H1 (cell line): ENCODE measurements around the gene ZNF692. TPM values are rescaled to one million over a fixed set of nuclear protein-coding genes. Genes with fewer than 3 reads are reported as not detected.
A peak's percentile ranks its signal among the peaks of the same experiment; 100 is the strongest.

Experiments used
- CBX5 ChIP-seq: fragments of 300-800, 300-1000 bp; sonication (generic); IDR thresholded peaks from 2 replicates; pipeline ENCODE4 v1.7.1; 2016; ENCODE audit warnings: antibody characterized with exemption, low read length, low read depth
- CBX8 ChIP-seq: fragments of 300-800, 300-1000 bp; sonication (generic); IDR thresholded peaks from 2 replicates; pipeline ENCODE4 v1.7.1; 2016; ENCODE audit warnings: low read depth, low read length, borderline replicate concordance
- CHD1 ChIP-seq: IDR thresholded peaks from 2 replicates; pipeline ENCODE4 v1.6.1; 2012; ENCODE audit warnings: low read depth, low read length, improper control_type of control experiment
- CHD7 ChIP-seq: fragments of 300-600 bp; sonication (generic); IDR thresholded peaks from 2 replicates; pipeline ENCODE4 v1.7.1; 2012; ENCODE audit warnings: low read length, moderate library complexity, mild to moderate bottlenecking, inconsistent platforms; ENCODE audit not compliant: insufficient replicate concordance
- POLR2AphosphoS5 ChIP-seq: IDR thresholded peaks from 2 replicates; pipeline ENCODE4 v1.6.1; 2011; ENCODE audit warnings: low read depth, low read length
- POU5F1 ChIP-seq: IDR thresholded peaks from 2 replicates; pipeline ENCODE4 v1.6.1; 2011; ENCODE audit warnings: low read depth, mild to moderate bottlenecking, low read length, moderate library complexity
- RXRA ChIP-seq: IDR thresholded peaks from 2 replicates; pipeline ENCODE4 v1.6.1; 2011; ENCODE audit warnings: low read depth, mild to moderate bottlenecking, low read length, moderate library complexity; ENCODE audit not compliant: insufficient read depth
- SIN3A ChIP-seq, 2 experiments: IDR thresholded peaks in 1 of 2; conservative IDR thresholded peaks in 1 of 2; 2 replicates each; pipeline ENCODE4 v1.6.1; 2011 to 2012; ENCODE audit warnings: low read length in 2 of 2, improper control_type of control experiment in 1 of 2, low read depth in 1 of 2, mild to moderate bottlenecking in 1 of 2
- TAF1 ChIP-seq: IDR thresholded peaks from 2 replicates; pipeline ENCODE4 v1.6.1; 2011; ENCODE audit warnings: mild to moderate bottlenecking, low read depth, low read length
- USF2 ChIP-seq: IDR thresholded peaks from 2 replicates; pipeline ENCODE4 v1.6.1; 2011; ENCODE audit warnings: low read length, improper control_type of control experiment
- polyA plus RNA-seq, 7 experiments: library from polyadenylated mRNA; depleted of rRNA in 3 of 7; stranded (reverse) in 5 of 7; unstranded in 2 of 7; fragments of >200 nt in 5 of 7; fragments of 200-250 nt in 2 of 7; gene quantifications; 1 replicate in 5 of 7; 2 replicates in 1 of 7; 4 replicates in 1 of 7; pipeline versions ENCODE4 v1.2.1 to v1.2.3, GENCODE V29; 2011 to 2013; ENCODE audit warnings: missing spikeins in 2 of 7, mixed read lengths in 2 of 7
- total RNA-seq: library from RNA; stranded (reverse); fragmentation: NEBNext Ultra II Directional; extraction: Animal tissue kit (Norgen Biotek cat#: 25700); gene quantifications from 2 replicates; pipeline ENCODE4 v1.2.1, GENCODE V29; 2021

The ZNF692 gene
- total and polyA plus RNA-seq, 2 of the 8 experiments (the other 6 are each of a cell fraction or from before 2014, with no cell fraction given): 38.4 to 52.3 TPM

GRCh38 chr1:248873993-248874533, 15.2 kb upstream of the ZNF692 start (continued):
- TF ChIP-seq CHD7 (no peak), CBX8 (no peak), RXRA (no peak), CHD1 (no peak), POU5F1 (peak; percentile 27; the same call in 1 of the 2 replicates), SIN3A (conservative IDR thresholded peaks at IDR 0.05 in 1 of 2, IDR thresholded peaks at IDR 0.05 in 1 of 2; ENCODE audit: low read depth in 1 of 2, low read length in 2 of 2) (no peak), USF2 (no peak), POLR2AphosphoS5 (no peak), TAF1 (0 out of 2 replicates have a peak, but pooled peaks have one; percentile 15), CBX5 (no peak)
